ENCODE measurements around the gene KLRF1. TPM values are rescaled to one million over a fixed set of nuclear protein-coding genes. Genes with fewer than 3 reads are reported as not detected.

KLRF1 gene
- total RNA-seq, 1 experiment from 2014 or later, result not detected

- BruUV-seq (replicated peaks), result no TSS peak
- Mint-ChIP-seq H3K4me1 (ENCODE audit: low read depth, unreplicated experiment) (no peaks in the 10 kb centered on the region), H3K27ac (ENCODE audit: unreplicated experiment) (no peak within 1 kb of the TSS), H3K36me3 (ENCODE audit: insufficient read depth, unreplicated experiment) (no peaks in the 10 kb centered on the region), H3K27me3 (ENCODE audit: unreplicated experiment) (no peaks in the 10 kb centered on the region), H3K9me3 (ENCODE audit: low read depth, unreplicated experiment) (no peaks in the 10 kb centered on the region), H3K4me3 (ENCODE audit: low read depth, unreplicated experiment) (no peak within 1 kb of the TSS)
- no peak for DNase-seq
- intact Hi-C loops (cut with micrococcal nuclease; ENCODE audit: unreplicated experiment), result no loop called here
- TF ChIP-seq CTCF (IDR thresholded peaks at IDR 0.05; ENCODE audit: unreplicated experiment), result no peak
- CTCF ChIA-PET, result no interaction called here
Observed at GRCh38 chr12:9881246-9881645, 54.0 kb downstream of the KLRF1 start, which contains the start of gene KLRF2. Gene KLRF2, plus strand, starts transcription at chr12:9881489. Its CDS starts 107 bp downstream, at chr12:9881596.

DNA sequence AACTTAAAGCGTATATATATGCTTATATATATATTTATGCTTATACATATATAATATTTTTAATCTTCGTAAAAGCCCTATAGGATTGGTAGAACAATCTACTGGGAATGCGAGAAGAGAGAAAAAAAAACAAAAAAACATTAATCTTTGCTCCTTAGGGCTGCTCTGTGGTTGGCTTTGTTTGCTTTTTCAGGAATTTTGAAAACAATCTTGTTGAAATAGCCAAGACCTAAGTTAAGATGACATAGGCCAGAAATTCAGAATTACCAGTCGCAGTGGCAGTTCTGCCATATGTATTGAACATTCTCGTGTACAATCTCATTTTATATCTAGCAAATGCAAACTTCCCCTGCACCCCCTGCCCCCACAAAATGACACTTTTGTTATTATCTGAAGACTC, 54.7 kb downstream of the KLRF1 start:
- Mint-ChIP-seq H3K36me3 (ENCODE audit: insufficient read depth, unreplicated experiment) (no peaks in the 10 kb centered on the region), H3K4me1 (ENCODE audit: low read depth, unreplicated experiment) (no peaks in the 10 kb centered on the region), H3K4me3 (ENCODE audit: low read depth, unreplicated experiment) (no peak overlapping the region), H3K27ac (ENCODE audit: unreplicated experiment) (no peak overlapping the region), H3K9me3 (ENCODE audit: low read depth, unreplicated experiment) (no peaks in the 10 kb centered on the region), H3K27me3 (ENCODE audit: unreplicated experiment) (no peaks in the 10 kb centered on the region)
- no peak for DNase-seq
- intact Hi-C loops (cut with micrococcal nuclease; ENCODE audit: unreplicated experiment), result no loop called here
- no peak for TF ChIP-seq CTCF (IDR thresholded peaks at IDR 0.05; ENCODE audit: unreplicated experiment)
- BruUV-seq (replicated peaks), result no TSS peak
- CTCF ChIA-PET, result no interaction called here

DNA sequence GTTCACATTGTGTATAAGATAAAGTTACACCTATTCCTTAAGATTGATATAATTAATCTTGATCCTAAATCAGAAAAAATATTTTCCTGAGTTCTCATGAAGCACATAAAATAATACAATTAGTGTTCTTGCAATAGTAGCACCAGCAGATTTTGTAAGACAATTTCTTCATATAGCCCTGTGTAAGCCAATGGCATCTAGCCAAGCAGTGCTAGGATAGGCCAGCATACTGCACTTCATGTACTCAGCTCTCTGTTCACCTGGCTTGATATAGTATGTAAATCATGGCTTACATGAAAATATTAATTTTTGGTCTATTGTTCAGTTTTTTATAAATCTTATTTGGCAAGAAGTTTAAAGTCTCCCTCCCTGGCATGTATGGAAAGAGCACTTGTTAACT, 55.9 kb downstream of the KLRF1 start:
- no peaks in the 10 kb centered on the region for H3K9me3 Mint-ChIP-seq (ENCODE audit: low read depth, unreplicated experiment)
- CTCF ChIA-PET, result no interaction called here
- no TSS peak for BruUV-seq (replicated peaks)
- H3K36me3 Mint-ChIP-seq (ENCODE audit: insufficient read depth, unreplicated experiment), result no peaks in the 10 kb centered on the region
- no peak for TF ChIP-seq CTCF (IDR thresholded peaks at IDR 0.05; ENCODE audit: unreplicated experiment)
- no peaks in the 10 kb centered on the region for H3K27me3 Mint-ChIP-seq (ENCODE audit: unreplicated experiment)
- no peaks in the 10 kb centered on the region for H3K4me1 Mint-ChIP-seq (ENCODE audit: low read depth, unreplicated experiment)
- intact Hi-C loops (cut with micrococcal nuclease; ENCODE audit: unreplicated experiment), result no loop called here
- no peak overlapping the region for H3K27ac Mint-ChIP-seq (ENCODE audit: unreplicated experiment)
- no peak overlapping the region for H3K4me3 Mint-ChIP-seq (ENCODE audit: low read depth, unreplicated experiment)
- DNase-seq, result no peak

DNA sequence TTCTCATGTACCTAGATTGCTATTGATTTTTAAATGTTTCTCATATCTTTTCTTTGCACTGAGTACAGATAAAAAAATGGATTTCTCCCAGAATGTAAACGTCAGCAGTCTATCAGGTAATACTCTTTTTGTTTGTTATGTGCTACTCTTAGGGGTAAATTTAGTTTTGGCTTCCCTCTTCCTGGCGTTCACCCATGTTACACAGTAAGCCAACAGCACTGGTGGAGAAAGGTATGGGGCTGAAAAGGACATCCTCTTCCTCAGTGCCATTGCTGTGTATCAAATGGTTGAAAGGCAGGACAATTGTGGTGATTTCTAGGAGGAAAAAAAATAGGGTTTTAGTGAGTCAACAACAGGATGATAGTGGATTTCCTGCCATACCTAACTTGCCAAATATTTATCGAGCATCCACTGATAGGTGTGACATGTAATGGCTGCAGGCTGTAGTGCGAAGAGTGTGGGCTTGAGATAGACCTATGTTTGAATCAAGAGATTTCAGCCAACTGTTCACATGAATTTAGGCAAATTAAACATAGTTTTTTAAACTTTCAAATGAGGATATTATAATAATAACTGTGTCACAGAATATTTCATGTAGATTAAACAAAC, 61.5 kb downstream of the KLRF1 start:
- Mint-ChIP-seq H3K4me3 (ENCODE audit: low read depth, unreplicated experiment) (no peak overlapping the region), H3K9me3 (ENCODE audit: low read depth, unreplicated experiment) (no peaks in the 10 kb centered on the region), H3K27ac (ENCODE audit: unreplicated experiment) (no peak overlapping the region), H3K36me3 (ENCODE audit: insufficient read depth, unreplicated experiment) (no peaks in the 10 kb centered on the region), H3K27me3 (ENCODE audit: unreplicated experiment) (no peaks in the 10 kb centered on the region), H3K4me1 (ENCODE audit: low read depth, unreplicated experiment) (no peaks in the 10 kb centered on the region)
- no peak for TF ChIP-seq CTCF (IDR thresholded peaks at IDR 0.05; ENCODE audit: unreplicated experiment)
- CTCF ChIA-PET, result no interaction called here
- intact Hi-C loops (cut with micrococcal nuclease; ENCODE audit: unreplicated experiment), result no loop called here
- no TSS peak for BruUV-seq (replicated peaks)
- no peak for DNase-seq

Other genes with a start within 250 kb of the KLRF1 start
- gene KLRB1, start 219.6 kb upstream of the KLRF1 start, total RNA-seq (2022), result not detected in 2 replicates
- 5.8 and 9.5 TPM in 2 replicates for gene CLEC2D, start 157.8 kb upstream of the KLRF1 start, total RNA-seq (2022)
- gene CLECL1, start 94.4 kb upstream of the KLRF1 start, total RNA-seq (2022), result not detected in 2 replicates
- gene CD69, start 66.6 kb upstream of the KLRF1 start, total RNA-seq (2022), result 1.7 and 2.6 TPM in 2 replicates
- 0.51 TPM in 1 of 2 replicates, not detected in the other for gene CLEC2B, start 41.9 kb downstream of the KLRF1 start, total RNA-seq (2022)
- gene KLRF2, start 54.0 kb downstream of the KLRF1 start, total RNA-seq (2022), result not detected in 2 replicates
- gene CLEC2A, start 104.9 kb downstream of the KLRF1 start, total RNA-seq (2022), result not detected in 2 replicates
- gene CLEC12A, start 143.9 kb downstream of the KLRF1 start, total RNA-seq (2022), result not detected in 2 replicates
- not detected in 2 replicates for gene CLEC1B, start 171.6 kb downstream of the KLRF1 start, total RNA-seq (2022)
- not detected in 2 replicates for gene CLEC12B, start 183.1 kb downstream of the KLRF1 start, total RNA-seq (2022)
- not detected in 2 replicates for gene CLEC9A, start 203.2 kb downstream of the KLRF1 start, total RNA-seq (2022)